Upper lobe of right lung (tissue), 1 donor: Measurements from ENCODE around the gene IL15RA. TPM values are rescaled to one million over a fixed set of nuclear protein-coding genes. Genes with fewer than 3 reads are reported as not detected.
A peak's percentile ranks its signal among the peaks of the same experiment; 100 is the strongest.
"Not testable (repeated sequence)": the region's sequence is repeated elsewhere in the genome, so short reads cannot be mapped to it uniquely, and the experiment has no call there.

ENCODE experiments used
- ATAC-seq: fragments of 200-7000 bp; cut with Tn5 transposase; one replicate; pipeline ENCODE4 v1.9.1; 2020; ENCODE audit warnings: mild to moderate bottlenecking, moderate library complexity
- DNase-seq: peaks from one replicate; pipeline ENCODE4 v3.0.0-alpha.2; 2020
- H3K27ac ChIP-seq: fragments of 200-600 bp; one replicate; pipeline ENCODE4 v1.8.0; 2022
- H3K27me3 ChIP-seq: fragments of 200-600 bp; one replicate; pipeline ENCODE4 v1.8.0; 2022; ENCODE audit warnings: mild to moderate bottlenecking
- H3K36me3 ChIP-seq: fragments of 200-600 bp; one replicate; pipeline ENCODE4 v1.8.0; 2022
- H3K4me1 ChIP-seq: fragments of 200-600 bp; one replicate; pipeline ENCODE4 v1.8.0; 2022
- H3K4me3 ChIP-seq: fragments of 200-600 bp; one replicate; pipeline ENCODE4 v1.8.0; 2022; ENCODE audit warnings: mild to moderate bottlenecking
- H3K9me3 ChIP-seq: fragments of 200-600 bp; one replicate; pipeline ENCODE4 v1.8.0; 2022
- intact Hi-C: fragments of 100-400 bp; cut with DNase I; formaldehyde crosslinking; loops from one replicate; pipeline ENCODE4 v1.11.0; 2022
- total RNA-seq: library from RNA; stranded (reverse); fragmentation: NEBNext Ultra II Directional; extraction: Animal tissue kit (Norgen Biotek cat#: 25700); gene quantifications from one replicate; pipeline ENCODE4 v1.2.1, GENCODE V29; 2021
- TF ChIP-seq, protein P1 (sequence below): fragments of 200-600 bp; IDR thresholded peaks from one replicate; pipeline ENCODE4 v1.8.0; 2022; ENCODE audit warnings: antibody characterized with exemption
- donor health status: DM: no; HTN: yes; CAD: no; lungs with severe emphysema.

Gene IL15RA
- total RNA-seq, 1 donor from 2014 or later, result 36.7 TPM

DNA sequence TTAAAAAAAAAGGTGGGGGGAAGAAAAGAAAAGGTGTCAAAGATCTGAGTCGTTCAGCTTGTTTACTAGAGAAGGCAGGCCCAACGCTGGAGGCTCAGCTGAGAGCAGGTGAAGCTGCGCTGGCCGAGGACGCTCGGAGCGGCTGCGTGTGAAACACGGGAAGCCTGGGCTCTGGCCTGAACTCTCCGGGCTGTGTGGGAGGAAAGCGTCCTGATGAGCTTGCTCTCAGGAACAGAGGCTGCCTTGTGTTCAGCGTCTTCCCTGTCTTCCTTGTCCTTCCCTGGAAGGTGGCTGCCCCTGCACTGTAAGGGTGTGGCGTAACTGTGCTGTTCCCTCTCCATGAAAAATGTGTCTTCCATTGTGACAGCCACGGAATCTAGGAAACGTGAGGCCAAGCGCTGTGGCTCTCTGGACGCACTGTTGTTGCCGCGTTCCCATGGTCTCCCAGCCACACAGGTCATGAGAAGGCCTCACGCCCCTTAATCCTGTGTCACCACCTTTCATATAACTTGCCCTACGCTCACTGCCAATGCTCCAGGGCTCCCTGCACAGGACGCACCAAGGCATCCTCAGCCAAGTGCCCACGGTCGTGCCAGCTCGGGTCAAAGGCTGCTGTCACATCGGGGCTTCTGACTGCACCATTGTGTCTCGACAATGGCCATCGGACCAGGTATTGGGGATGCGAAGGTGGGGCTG lies 15.8 kb downstream of the IL15RA start:
- H3K36me3 ChIP-seq, result peaks cover 35% of the 10 kb centered on the region
- H3K4me1 ChIP-seq, result peaks cover 5% of the 10 kb centered on the region
- no peaks in the 10 kb centered on the region for H3K9me3 ChIP-seq
- no peaks in the 10 kb centered on the region for H3K27me3 ChIP-seq
- ATAC-seq, result no peak
- DNase-seq, result no peak
- intact Hi-C loops, result no loop called here
- no peak overlapping the region for H3K4me3 ChIP-seq
- TF ChIP-seq, protein P1, sequence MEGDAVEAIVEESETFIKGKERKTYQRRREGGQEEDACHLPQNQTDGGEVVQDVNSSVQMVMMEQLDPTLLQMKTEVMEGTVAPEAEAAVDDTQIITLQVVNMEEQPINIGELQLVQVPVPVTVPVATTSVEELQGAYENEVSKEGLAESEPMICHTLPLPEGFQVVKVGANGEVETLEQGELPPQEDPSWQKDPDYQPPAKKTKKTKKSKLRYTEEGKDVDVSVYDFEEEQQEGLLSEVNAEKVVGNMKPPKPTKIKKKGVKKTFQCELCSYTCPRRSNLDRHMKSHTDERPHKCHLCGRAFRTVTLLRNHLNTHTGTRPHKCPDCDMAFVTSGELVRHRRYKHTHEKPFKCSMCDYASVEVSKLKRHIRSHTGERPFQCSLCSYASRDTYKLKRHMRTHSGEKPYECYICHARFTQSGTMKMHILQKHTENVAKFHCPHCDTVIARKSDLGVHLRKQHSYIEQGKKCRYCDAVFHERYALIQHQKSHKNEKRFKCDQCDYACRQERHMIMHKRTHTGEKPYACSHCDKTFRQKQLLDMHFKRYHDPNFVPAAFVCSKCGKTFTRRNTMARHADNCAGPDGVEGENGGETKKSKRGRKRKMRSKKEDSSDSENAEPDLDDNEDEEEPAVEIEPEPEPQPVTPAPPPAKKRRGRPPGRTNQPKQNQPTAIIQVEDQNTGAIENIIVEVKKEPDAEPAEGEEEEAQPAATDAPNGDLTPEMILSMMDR, result no peak
- no peak overlapping the region for H3K27ac ChIP-seq

DNA sequence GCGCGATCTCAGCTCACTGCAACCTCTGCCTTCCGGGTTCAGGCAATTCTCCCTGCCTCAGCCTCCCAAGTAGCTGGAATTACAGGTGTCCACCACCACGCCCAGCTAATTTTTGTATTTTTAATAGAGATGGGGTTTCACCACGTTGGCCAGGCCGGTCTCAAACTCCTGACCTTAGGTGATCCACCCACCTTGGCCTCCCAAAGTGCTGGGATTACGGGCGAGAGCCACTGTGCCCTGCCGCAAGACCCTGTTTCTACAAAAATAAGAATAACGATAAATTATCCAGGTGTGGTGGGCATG lies 16.4 kb downstream of the IL15RA start:
- intact Hi-C loops, H3K27me3 ChIP-seq, H3K4me3 ChIP-seq, ATAC-seq, H3K9me3 ChIP-seq, H3K27ac ChIP-seq, H3K4me1 ChIP-seq: not testable (repeated sequence)
- peaks cover 36% of the 10 kb centered on the region for H3K36me3 ChIP-seq
- peak; percentile 15 for DNase-seq

DNA sequence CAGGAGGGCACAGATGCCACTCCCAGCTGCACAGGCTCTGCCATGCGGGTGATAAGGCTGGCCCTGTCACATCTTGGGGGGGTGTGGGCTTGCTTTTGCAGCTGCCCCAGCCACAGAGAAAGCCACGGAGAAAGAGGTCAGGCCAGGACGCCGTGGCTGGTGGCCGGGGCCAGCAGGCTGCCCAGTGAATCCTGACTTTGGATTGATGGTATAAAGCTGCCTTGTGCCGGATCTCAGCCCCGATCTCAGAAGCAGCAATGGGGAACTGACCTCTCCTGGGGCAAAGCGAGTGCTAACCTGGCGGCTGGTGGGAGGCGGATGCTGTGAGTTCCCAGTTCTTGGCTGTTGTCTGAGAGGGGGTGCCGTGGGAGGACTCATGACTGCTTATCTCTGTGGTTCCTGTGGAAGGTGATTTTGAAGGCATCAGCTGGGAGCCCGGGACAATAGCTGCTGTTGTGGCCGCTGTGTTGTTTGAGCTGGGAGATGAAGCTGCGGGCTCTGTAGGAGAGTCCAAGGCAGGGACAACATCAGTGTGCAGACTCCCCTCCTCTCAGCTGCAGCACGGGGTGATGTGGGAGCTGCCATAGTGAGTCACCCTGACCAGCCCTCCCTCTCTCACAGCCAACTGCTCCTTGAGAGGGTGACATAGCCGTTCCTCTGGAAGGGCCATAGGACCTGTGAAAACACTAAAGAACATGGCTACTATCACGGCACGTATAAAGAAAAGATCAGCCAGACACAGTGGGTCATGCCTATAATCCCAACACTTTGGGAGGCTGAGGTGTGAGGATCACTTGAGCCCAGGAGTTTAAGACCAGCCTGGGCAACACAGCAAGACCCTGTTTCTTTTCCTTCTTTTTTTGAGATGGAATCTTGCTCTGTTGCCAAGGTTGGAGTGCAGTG lies 17.0 kb downstream of the IL15RA start:
- no peaks in the 10 kb centered on the region for H3K27me3 ChIP-seq
- intact Hi-C loops, result no loop called here
- ATAC-seq (no peak), DNase-seq (peak; percentile 46)
- TF ChIP-seq, protein P1, result no peak
- H3K27ac ChIP-seq, result no peak overlapping the region
- H3K4me1 ChIP-seq, result peaks cover 5% of the 10 kb centered on the region
- no peaks in the 10 kb centered on the region for H3K9me3 ChIP-seq
- peaks cover 41% of the 10 kb centered on the region for H3K36me3 ChIP-seq
- H3K4me3 ChIP-seq, result no peak overlapping the region

DNA sequence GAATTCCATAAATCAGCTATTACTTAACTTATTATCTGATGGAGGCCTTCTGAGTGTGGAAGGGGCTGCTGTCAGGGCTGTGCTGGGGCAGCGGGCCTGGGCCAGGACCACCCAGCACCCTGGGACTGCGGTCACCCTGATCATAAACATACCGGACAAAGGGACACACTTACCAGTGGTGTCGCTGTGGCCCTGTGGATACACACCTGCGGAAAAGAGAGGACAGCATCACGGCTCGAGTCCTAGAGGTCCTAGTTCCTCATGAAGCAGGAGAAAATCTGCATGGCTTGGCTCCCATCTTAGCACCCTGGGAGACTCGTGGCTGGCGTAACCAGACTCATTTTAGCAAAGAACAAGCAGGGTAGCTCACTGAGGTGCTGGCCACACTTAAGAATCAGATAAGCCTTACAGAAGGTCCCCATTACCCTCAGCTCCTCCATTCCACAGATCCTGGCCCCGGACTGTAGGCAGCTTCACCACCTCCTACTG lies 17.7 kb downstream of the IL15RA start:
- intact Hi-C loops, result no loop called here
- TF ChIP-seq, protein P1, result no peak
- H3K4me3 ChIP-seq, result no peak overlapping the region
- DNase-seq, result no peak
- peaks cover 5% of the 10 kb centered on the region for H3K4me1 ChIP-seq
- no peaks in the 10 kb centered on the region for H3K9me3 ChIP-seq
- ATAC-seq, result no peak
- no peaks in the 10 kb centered on the region for H3K27me3 ChIP-seq
- no peak overlapping the region for H3K27ac ChIP-seq
- H3K36me3 ChIP-seq, result peaks cover 48% of the 10 kb centered on the region

DNA sequence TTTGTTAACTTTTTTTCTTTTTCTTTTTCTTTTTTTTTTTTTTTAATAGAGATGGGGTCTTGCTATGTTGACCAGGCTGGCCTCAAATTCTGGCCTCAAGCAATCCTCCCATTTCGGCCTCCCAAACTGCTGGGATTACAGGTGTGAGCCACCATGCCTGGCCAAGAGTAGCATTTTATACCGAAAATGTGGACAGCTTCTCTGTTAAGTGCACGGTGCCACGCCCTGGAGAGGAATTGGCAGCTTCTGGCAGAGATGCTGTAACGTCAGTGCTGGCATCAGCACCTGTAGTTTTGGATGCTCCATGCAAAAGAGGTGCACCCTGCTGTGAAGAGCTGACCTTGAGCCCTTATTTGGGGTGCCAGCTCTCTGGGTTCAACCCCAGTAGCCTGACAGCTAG lies 18.2 kb downstream of the IL15RA start:
- no peak for ATAC-seq
- Histone ChIP-seq H3K4me3 (no peak overlapping the region), H3K36me3 (peaks cover 51% of the 10 kb centered on the region), H3K4me1 (peaks cover 5% of the 10 kb centered on the region), H3K27ac (no peak overlapping the region), H3K9me3 (no peaks in the 10 kb centered on the region), H3K27me3 (no peaks in the 10 kb centered on the region)
- intact Hi-C loops, result no loop called here
- peak; percentile 27 for DNase-seq
- TF ChIP-seq, protein P1, result no peak

DNA sequence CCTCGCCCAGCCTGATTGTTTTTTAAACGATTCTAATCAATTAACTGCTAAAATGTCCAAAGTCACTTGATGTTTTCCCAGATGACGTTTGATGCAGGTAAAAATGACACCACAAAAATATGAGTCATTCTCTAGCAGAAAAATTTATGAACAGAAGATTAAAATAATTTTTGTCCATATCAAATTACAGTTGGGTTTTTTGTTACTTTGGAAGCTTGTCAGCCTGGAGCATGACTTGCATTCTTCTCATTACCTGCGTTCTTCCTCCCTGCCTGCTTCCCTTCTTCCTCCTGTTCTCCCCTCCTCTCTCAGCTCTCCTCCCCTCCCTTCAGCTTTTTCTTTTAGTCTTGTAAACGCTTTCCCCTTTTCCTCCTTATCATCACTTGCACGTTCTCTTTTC lies 18.7 kb downstream of the IL15RA start:
- Histone ChIP-seq H3K27me3 (no peaks in the 10 kb centered on the region), H3K9me3 (no peaks in the 10 kb centered on the region), H3K36me3 (peaks cover 51% of the 10 kb centered on the region), H3K4me1 (peaks cover 5% of the 10 kb centered on the region), H3K4me3 (no peak overlapping the region), H3K27ac (no peak overlapping the region)
- ATAC-seq, result no peak
- intact Hi-C loops, result no loop called here
- TF ChIP-seq, protein P1, result no peak
- no peak for DNase-seq
